ENCODE results near the gene GSG1L2. TPM values are rescaled to one million over a fixed set of nuclear protein-coding genes. Genes with fewer than 3 reads are reported as not detected.

The GSG1L2 gene
- total RNA-seq, 2 donors from 2014 or later: not detected

DNA sequence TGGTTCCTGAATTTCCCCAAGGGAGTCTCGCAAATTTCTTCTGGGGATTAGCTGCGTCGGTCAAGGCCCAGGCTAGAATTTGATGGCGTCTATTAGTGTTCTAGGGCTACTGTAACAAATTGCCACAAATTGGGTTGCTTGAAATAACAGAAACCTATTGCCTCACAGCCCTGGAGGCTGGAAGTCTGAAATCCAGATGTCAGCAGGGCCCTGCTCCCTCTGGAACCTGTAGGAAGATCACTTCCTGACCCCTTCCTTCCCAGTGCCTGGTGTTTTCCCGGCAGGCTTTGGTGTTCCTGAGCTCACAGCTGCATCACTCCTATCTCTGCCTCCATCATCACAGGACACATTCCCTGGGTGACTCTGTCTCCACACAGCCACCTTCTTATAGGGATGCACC lies 54.9 kb downstream of the GSG1L2 start:
- H3K27me3 Mint-ChIP-seq: peaks cover 18 to 24% of the 10 kb centered on the region in 2 donors
- DNase-seq (ENCODE audit: low spot score) (no peak), ATAC-seq (no peak)
- no peaks in the 10 kb centered on the region for H3K4me1 Mint-ChIP-seq (ENCODE audit: low read depth in 2 of 2)
- H3K27ac Mint-ChIP-seq: no peak overlapping the region
- H3K36me3 Mint-ChIP-seq: no peaks in the 10 kb centered on the region
- H3K9me3 Mint-ChIP-seq: no peaks in the 10 kb centered on the region
- no peak overlapping the region for H3K4me3 Mint-ChIP-seq

DNA sequence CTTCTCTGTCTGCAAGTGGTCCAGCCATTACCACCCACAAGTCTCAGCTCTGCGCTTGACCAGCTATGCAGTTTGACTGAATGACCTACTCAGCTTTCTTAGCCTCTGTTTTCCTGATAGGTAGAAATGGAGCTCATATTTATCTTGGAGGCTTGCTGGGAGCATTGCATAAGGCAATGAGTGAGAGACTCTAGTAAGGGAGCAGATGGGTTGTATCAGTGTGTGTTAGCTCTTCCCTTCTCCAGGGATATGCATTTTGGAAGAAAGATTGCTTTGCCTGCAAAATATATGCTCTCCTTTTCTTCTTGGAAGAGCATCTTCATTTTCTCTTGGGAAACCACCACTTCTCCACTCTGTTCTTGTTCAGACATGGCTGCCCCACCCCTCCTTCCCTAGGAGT lies 56.6 kb downstream of the GSG1L2 start:
- H3K36me3 Mint-ChIP-seq: no peaks in the 10 kb centered on the region
- ATAC-seq: no peak
- no peak for DNase-seq (ENCODE audit: low spot score)
- H3K4me3 Mint-ChIP-seq: no peak overlapping the region
- no peak overlapping the region for H3K27ac Mint-ChIP-seq
- H3K27me3 Mint-ChIP-seq: peaks cover 25 to 28% of the 10 kb centered on the region in 2 donors
- no peaks in the 10 kb centered on the region for H3K9me3 Mint-ChIP-seq
- H3K4me1 Mint-ChIP-seq (ENCODE audit: low read depth in 2 of 2): no peaks in the 10 kb centered on the region

- Mint-ChIP-seq H3K4me1 (ENCODE audit: low read depth in 2 of 2) (no peaks in the 10 kb centered on the region), H3K4me3 (no peak overlapping the region), H3K27me3 (peaks cover 27 to 39% of the 10 kb centered on the region in 2 donors), H3K36me3 (no peaks in the 10 kb centered on the region), H3K9me3 (no peaks in the 10 kb centered on the region), H3K27ac (no peak overlapping the region)
- ATAC-seq (no peak), DNase-seq (ENCODE audit: low spot score) (no peak)
Measured at GRCh38 chr17:9763643-9764042, 58.2 kb downstream of the GSG1L2 start.

- no peak overlapping the region for H3K27ac Mint-ChIP-seq
- no peak overlapping the region for H3K4me3 Mint-ChIP-seq
- ATAC-seq (no peak), DNase-seq (ENCODE audit: low spot score) (no peak)
- no peaks in the 10 kb centered on the region for H3K4me1 Mint-ChIP-seq (ENCODE audit: low read depth in 2 of 2)
- H3K36me3 Mint-ChIP-seq: no peaks in the 10 kb centered on the region
- no peaks in the 10 kb centered on the region for H3K9me3 Mint-ChIP-seq
- peaks cover 20 to 41% of the 10 kb centered on the region in 2 donors for H3K27me3 Mint-ChIP-seq
Measured at GRCh38 chr17:9760266-9760665, 61.6 kb downstream of the GSG1L2 start.

DNA sequence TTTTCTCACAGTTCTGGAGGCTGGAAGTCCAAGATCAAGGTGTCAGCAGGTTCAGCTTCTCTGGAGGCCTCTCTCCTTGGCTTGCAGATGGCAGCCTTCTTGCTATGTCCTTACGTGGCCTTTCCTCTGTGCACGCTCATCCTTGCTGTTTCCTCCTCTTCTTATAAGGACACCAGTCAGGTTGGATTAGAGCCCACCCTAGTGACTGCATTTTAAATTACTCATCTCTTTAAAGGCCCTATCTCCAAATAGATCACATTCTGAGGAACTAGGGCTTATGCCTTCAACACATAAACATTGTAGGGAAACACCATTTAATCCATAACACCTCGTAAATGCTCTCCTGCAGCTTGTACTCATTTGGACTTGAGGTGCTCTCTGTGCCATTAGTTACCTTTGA lies 66.8 kb downstream of the GSG1L2 start:
- Mint-ChIP-seq H3K4me1 (ENCODE audit: low read depth in 2 of 2) (no peaks in the 10 kb centered on the region), H3K4me3 (no peak overlapping the region), H3K36me3 (no peaks in the 10 kb centered on the region), H3K9me3 (no peaks in the 10 kb centered on the region), H3K27me3 (peaks cover 22 to 47% of the 10 kb centered on the region in 2 donors), H3K27ac (no peak overlapping the region)
- ATAC-seq (no peak), DNase-seq (ENCODE audit: low spot score) (no peak)

Other genes with a start within 250 kb of the GSG1L2 start
- 10 to 100 TPM; 65.2 to 87.7 TPM for gene STX8, start 246.3 kb downstream of the GSG1L2 start, total RNA-seq
- gene CFAP52, start 245.4 kb downstream of the GSG1L2 start, total RNA-seq: not detected
- under 1 TPM; 0.59 to 0.95 TPM for gene USP43, start 176.6 kb downstream of the GSG1L2 start, total RNA-seq
- not detected for gene DHRS7C, start 30.5 kb downstream of the GSG1L2 start, total RNA-seq
- not detected for gene GLP2R, start 3.8 kb upstream of the GSG1L2 start, total RNA-seq
- gene RCVRN, start 83.2 kb upstream of the GSG1L2 start, total RNA-seq: not detected

All from natural killer cell treated with Interleukin-12 subunit alpha and Interleukin-12 subunit beta and Interleukin-15 and Interleukin-18, amount 100 ng/mL, for 72 hours (primary cell).